ENCODE measurements around the gene BTN2A1. TPM values are rescaled to one million over a fixed set of nuclear protein-coding genes. Genes with fewer than 3 reads are reported as not detected.

The BTN2A1 gene
- total RNA-seq, 4 donors from 2014 or later: 15.3 to 35.8 (median 20.7) TPM

DNA sequence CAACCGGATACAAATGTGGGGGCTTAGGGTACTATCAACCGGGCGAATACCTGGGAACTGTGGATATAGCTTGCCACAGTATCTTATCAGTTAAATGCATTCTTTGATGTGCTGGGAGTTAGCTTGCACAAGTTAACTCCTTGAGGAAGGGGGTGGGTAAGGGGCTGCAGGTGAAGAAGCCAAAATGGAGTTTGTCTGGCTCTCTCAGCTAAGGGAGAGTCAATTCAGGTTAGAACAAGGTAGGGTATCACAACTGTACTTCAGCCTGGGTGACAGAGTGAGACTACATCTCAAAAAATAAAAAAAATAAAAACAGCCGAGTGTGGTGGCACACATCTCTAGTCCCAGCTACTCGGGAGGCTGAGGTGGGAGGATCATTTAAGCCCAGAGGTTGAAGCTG, 33.8 kb downstream of the BTN2A1 start:
- TF ChIP-seq EP300 (IDR thresholded peaks at IDR 0.05; ENCODE audit: low read depth) (no peak), POLR2A (IDR thresholded peaks at IDR 0.05) (no peak), POLR2AphosphoS5 (IDR thresholded peaks at IDR 0.05) (no peak)
- TF ChIP-seq, protein P1, sequence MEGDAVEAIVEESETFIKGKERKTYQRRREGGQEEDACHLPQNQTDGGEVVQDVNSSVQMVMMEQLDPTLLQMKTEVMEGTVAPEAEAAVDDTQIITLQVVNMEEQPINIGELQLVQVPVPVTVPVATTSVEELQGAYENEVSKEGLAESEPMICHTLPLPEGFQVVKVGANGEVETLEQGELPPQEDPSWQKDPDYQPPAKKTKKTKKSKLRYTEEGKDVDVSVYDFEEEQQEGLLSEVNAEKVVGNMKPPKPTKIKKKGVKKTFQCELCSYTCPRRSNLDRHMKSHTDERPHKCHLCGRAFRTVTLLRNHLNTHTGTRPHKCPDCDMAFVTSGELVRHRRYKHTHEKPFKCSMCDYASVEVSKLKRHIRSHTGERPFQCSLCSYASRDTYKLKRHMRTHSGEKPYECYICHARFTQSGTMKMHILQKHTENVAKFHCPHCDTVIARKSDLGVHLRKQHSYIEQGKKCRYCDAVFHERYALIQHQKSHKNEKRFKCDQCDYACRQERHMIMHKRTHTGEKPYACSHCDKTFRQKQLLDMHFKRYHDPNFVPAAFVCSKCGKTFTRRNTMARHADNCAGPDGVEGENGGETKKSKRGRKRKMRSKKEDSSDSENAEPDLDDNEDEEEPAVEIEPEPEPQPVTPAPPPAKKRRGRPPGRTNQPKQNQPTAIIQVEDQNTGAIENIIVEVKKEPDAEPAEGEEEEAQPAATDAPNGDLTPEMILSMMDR (IDR thresholded peaks at IDR 0.05): no peak
- Histone ChIP-seq H3K4me1 (no peaks in the 10 kb centered on the region), H3K9me3 (no peaks in the 10 kb centered on the region), H3K36me3 (no peaks in the 10 kb centered on the region), H3K4me3 (no peak overlapping the region), H3K27ac (no peak overlapping the region), H3K27me3 (no peaks in the 10 kb centered on the region)
- in situ Hi-C loops (cut with MboI; ENCODE audit: low pct_ligation_motif_present in 1 of 4, low pct_unique_long_range_greater_than_20kb in 1 of 4, low sequenced_read_pairs in 3 of 4) (no loop called here), intact Hi-C loops (cut with DNase I; ENCODE audit: low total_unique reads) (no loop called here)
- DNase-seq: no peak
- 93 to 97% methylated on average over 3 to 5 of the region's 5 CpGs for WGBS, 2 donors (ENCODE audit: low coverage in 1 of 2)

DNA sequence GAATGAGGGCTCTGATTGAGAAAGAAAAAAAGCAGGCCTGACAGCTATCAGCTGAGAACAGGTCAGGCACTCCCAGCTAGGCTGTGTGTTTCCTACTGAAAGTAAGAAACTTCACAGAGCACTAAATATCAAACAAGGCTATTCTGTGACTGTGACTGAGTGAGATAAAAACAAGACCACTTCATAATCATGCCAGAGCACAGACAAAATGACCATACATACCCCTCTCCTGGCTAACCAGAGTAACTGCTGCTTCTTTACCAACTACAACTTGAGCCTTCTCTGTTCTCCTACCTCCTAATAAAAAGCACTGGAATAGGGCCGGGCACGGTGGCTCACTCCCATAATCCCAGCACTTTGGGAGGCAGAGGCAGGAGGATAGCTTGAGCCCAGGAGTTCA, 35.5 kb downstream of the BTN2A1 start:
- TF ChIP-seq POLR2A (IDR thresholded peaks at IDR 0.05) (no peak), POLR2AphosphoS5 (IDR thresholded peaks at IDR 0.05) (no peak), EP300 (IDR thresholded peaks at IDR 0.05; ENCODE audit: low read depth) (no peak)
- TF ChIP-seq, protein P1 (IDR thresholded peaks at IDR 0.05): no peak
- intact Hi-C loops (cut with DNase I; ENCODE audit: low total_unique reads): no loop called here
- 94% methylated on average over 2 of the region's 2 CpGs; no CpG with 5 or more reads in 1 of the 2 donors for WGBS, 2 donors (ENCODE audit: low coverage in 1 of 2)
- Histone ChIP-seq H3K9me3 (no peaks in the 10 kb centered on the region), H3K4me3 (no peak overlapping the region), H3K27me3 (no peaks in the 10 kb centered on the region), H3K36me3 (no peaks in the 10 kb centered on the region), H3K4me1 (no peaks in the 10 kb centered on the region), H3K27ac (no peak overlapping the region)
- DNase-seq: no peak
- in situ Hi-C loops (cut with MboI; ENCODE audit: low pct_ligation_motif_present in 1 of 4, low pct_unique_long_range_greater_than_20kb in 1 of 4, low sequenced_read_pairs in 3 of 4): no loop called here

DNA sequence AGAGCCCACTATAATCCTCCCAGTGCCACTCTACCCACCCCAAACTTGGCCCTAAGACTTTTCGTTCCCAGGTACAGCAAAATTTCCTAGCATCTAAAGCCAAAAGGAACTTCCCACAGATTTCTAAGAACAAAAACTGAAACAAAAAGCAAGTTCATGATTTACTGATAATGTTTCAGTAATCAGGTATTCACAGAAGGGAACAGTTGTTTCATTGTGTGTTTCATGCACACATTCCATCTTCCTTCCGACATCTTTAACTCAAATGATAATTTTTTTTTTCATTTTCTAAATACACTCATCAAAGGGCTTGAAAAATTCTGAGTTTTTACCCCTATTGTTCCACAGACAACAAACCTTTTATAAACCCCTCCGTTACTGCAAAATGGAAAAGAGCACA, 36.4 kb downstream of the BTN2A1 start:
- Histone ChIP-seq H3K4me3 (no peak overlapping the region), H3K9me3 (no peaks in the 10 kb centered on the region), H3K27me3 (no peaks in the 10 kb centered on the region), H3K27ac (no peak overlapping the region), H3K4me1 (no peaks in the 10 kb centered on the region), H3K36me3 (no peaks in the 10 kb centered on the region)
- DNase-seq: no peak
- in situ Hi-C loops (cut with MboI; ENCODE audit: low pct_ligation_motif_present in 1 of 4, low pct_unique_long_range_greater_than_20kb in 1 of 4, low sequenced_read_pairs in 3 of 4): no loop called here
- WGBS, 2 donors (ENCODE audit: low coverage in 1 of 2): 85 to 91% methylated on average over 3 of the region's 3 CpGs
- intact Hi-C loops (cut with DNase I; ENCODE audit: low total_unique reads): no loop called here
- TF ChIP-seq POLR2AphosphoS5 (IDR thresholded peaks at IDR 0.05) (no peak), EP300 (IDR thresholded peaks at IDR 0.05; ENCODE audit: low read depth) (no peak), POLR2A (IDR thresholded peaks at IDR 0.05) (no peak)
- TF ChIP-seq, protein P1 (IDR thresholded peaks at IDR 0.05): no peak

DNA sequence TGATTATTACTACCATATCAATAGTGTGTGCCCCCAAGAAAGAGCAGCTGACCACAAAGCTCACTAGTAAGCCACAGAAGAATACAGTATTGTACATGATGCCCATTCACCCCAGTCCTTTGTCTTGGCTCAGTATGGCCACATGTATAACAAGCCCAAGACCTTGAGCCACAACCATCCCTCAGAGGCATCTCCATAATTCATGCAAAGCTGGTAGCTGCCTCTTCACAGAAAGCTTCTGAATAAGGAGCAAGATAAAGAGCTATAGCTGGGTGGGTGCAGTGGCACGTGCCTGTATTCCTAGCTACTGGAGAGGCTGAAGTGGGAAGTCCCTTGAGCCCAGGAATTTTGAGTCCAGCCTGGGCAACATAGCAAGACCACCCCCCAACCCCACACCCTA, 37.5 kb downstream of the BTN2A1 start:
- intact Hi-C loops (cut with DNase I; ENCODE audit: low total_unique reads): no loop called here
- DNase-seq: no peak
- Histone ChIP-seq H3K27ac (no peak overlapping the region), H3K4me1 (no peaks in the 10 kb centered on the region), H3K9me3 (no peaks in the 10 kb centered on the region), H3K27me3 (peaks cover under 1% of the 10 kb centered on the region), H3K36me3 (no peaks in the 10 kb centered on the region), H3K4me3 (no peak overlapping the region)
- TF ChIP-seq POLR2A (IDR thresholded peaks at IDR 0.05) (no peak), EP300 (IDR thresholded peaks at IDR 0.05; ENCODE audit: low read depth) (no peak), POLR2AphosphoS5 (IDR thresholded peaks at IDR 0.05) (no peak)
- TF ChIP-seq, protein P1 (IDR thresholded peaks at IDR 0.05): no peak
- in situ Hi-C loops (cut with MboI; ENCODE audit: low pct_ligation_motif_present in 1 of 4, low pct_unique_long_range_greater_than_20kb in 1 of 4, low sequenced_read_pairs in 3 of 4): no loop called here
- 79 to 83% methylated on average over 1 of the region's 1 CpG for WGBS, 2 donors (ENCODE audit: low coverage in 1 of 2)

Measured in transverse colon (tissue), 4 donors.